ENCODE measurements around the gene SIGLECL1.
"Not testable (repeated sequence)": the region's sequence is repeated elsewhere in the genome, so short reads cannot be mapped to it uniquely, and the experiment has no call there.

Gene SIGLECL1

DNA sequence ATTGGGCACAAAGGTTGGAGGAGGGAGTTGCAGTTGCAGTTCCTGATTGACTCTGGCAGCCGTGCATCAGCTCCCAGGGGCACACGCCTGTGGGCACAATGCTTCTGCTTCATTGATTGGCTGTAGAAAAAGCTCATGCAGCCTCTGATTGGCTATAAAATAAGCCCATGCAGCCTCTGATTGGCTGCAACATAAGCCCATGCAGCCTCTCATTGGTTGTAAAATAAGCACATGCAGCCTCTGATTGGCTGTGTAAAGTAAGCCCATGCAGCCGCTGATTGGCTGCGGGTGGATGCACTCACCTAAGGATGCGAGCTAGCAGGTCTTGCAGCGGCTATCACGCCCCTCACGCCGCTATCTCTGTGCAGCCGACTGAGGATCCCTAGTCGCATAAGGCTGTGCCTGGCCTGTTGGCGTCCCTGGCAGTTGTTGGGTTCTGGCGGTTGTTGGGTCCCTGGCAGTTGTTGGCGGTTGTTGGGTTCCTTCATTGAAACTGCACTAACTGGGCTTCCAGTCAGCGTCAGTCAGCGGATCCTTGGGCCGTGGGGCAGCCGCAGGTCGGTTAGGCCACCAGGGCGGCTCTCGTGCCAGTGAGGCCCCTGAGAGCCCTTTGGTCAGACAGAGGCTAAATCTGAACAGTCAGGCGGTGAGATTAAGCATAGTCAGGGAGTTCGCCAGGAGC lies at the start of gene SIGLECL1:
SIGLECL1 (plus strand) TSS at position 295 of the 682 bp plus-strand sequence. CDS start 12,993 bp downstream, outside the sequence.
- no peak for DNase-seq (ENCODE audit: low read depth in 2 of 2)

- no peak for DNase-seq (ENCODE audit: low read depth in 2 of 2)
Measured at GRCh38 chr19:51201712-51202111, 49.2 kb upstream of the SIGLECL1 start.

GRCh38 chr19:51203916-51204315 lies 47.0 kb upstream of the SIGLECL1 start:
- DNase-seq (ENCODE audit: low read depth in 2 of 2): no peak

GRCh38 chr19:51204321-51204720 lies 46.6 kb upstream of the SIGLECL1 start:
- no peak for DNase-seq (ENCODE audit: low read depth in 2 of 2)

GRCh38 chr19:51207747-51208146 lies 43.1 kb upstream of the SIGLECL1 start:
- DNase-seq (ENCODE audit: low read depth in 2 of 2): no peak

DNA sequence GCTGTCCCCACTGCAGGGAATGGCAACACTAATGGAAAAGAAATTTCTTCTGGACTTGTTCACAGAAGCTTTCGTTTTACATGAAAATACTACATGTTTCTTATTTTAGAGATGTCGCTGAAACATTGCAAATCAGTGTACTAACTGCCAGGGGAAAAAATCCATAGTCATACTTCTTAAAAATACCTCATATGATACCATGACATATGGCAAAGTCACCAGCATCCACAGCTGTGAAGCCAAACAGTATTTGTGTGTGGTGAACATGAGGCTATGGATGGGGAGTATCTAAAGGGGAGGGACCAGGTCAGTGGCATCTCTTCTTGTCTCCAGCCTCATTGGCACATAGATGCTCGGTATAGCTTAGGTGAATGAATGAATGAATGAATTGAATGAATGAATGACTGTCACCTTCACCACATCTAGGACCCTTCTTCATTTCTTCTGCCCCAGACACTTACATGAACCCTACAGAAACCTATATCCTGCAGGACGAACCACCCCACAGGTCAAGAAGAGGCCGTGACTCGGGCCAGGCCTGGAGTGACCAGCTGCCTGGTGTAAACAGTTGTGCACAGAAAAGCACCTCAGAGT lies 40.6 kb upstream of the SIGLECL1 start:
- no peak for DNase-seq (ENCODE audit: low read depth in 2 of 2)

- DNase-seq (ENCODE audit: low read depth in 2 of 2): not testable (repeated sequence)
Measured at GRCh38 chr19:51210874-51211361, 40.0 kb upstream of the SIGLECL1 start.

- no peak for DNase-seq (ENCODE audit: low read depth in 2 of 2)
Measured at GRCh38 chr19:51211833-51212232, 39.0 kb upstream of the SIGLECL1 start.

DNA sequence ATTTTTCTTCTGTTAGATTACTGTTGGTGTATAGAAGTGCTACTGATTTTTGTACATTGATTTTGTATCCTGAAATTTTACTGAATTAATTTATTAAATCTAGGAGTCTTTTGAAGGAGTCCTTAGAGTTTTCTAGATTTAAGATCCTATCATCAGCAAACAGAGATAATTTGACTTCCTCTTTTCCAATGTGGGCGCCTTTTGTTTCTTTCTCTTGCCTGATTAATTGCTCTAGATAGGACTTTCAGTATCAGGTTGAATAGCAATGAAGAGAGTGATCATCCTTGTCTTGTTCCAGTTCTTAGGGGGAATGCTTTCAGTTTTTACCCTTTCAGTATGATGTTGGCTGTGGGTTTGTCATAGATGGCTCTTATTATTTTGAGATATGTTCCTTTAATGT lies 31.6 kb upstream of the SIGLECL1 start:
- no peak for DNase-seq (ENCODE audit: low read depth in 2 of 2)

- no peak for DNase-seq (ENCODE audit: low read depth in 2 of 2)
Measured at GRCh38 chr19:51219971-51220370, 30.9 kb upstream of the SIGLECL1 start.

GRCh38 chr19:51220996-51221395 lies 29.9 kb upstream of the SIGLECL1 start:
- DNase-seq (ENCODE audit: low read depth in 2 of 2): no peak

- DNase-seq (ENCODE audit: low read depth in 2 of 2): no peak
Measured at GRCh38 chr19:51224163-51224641, 26.7 kb upstream of the SIGLECL1 start.

- DNase-seq (ENCODE audit: low read depth in 2 of 2): not testable (repeated sequence)
Measured at GRCh38 chr19:51224898-51225393, 25.9 kb upstream of the SIGLECL1 start, which contains the start of gene CD33. Gene CD33 (plus strand): TSS chr19:51225080. CDS start chr19:51225119, 39 bp downstream.

- DNase-seq (ENCODE audit: low read depth in 2 of 2): no peak
Measured at GRCh38 chr19:51226067-51226466, 24.8 kb upstream of the SIGLECL1 start.

- no peak for DNase-seq (ENCODE audit: low read depth in 2 of 2)
Measured at GRCh38 chr19:51227326-51227725, 23.6 kb upstream of the SIGLECL1 start.

GRCh38 chr19:51227966-51228365 lies 22.9 kb upstream of the SIGLECL1 start:
- DNase-seq (ENCODE audit: low read depth in 2 of 2): no peak

DNA sequence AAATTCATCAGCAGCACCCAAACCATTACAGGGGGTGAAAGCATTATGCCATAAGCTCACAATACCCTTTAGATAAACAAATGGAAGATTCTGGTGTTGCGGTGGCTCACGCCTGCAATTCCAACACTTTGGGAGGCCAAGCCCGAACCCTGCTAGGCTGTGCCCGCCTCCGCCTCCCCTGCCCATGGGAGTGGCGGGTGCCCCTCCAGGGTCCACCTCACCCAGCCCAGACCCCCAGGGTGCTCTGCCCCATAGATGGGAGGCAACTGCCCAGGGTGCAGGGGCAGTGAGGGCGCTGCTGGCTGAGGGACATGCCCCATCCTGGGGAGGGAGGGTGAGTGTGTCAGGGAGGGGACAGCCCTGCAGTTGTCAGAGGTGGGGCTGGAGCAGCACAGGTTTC lies 10.0 kb upstream of the SIGLECL1 start:
- no peak for DNase-seq (ENCODE audit: low read depth in 2 of 2)

DNA sequence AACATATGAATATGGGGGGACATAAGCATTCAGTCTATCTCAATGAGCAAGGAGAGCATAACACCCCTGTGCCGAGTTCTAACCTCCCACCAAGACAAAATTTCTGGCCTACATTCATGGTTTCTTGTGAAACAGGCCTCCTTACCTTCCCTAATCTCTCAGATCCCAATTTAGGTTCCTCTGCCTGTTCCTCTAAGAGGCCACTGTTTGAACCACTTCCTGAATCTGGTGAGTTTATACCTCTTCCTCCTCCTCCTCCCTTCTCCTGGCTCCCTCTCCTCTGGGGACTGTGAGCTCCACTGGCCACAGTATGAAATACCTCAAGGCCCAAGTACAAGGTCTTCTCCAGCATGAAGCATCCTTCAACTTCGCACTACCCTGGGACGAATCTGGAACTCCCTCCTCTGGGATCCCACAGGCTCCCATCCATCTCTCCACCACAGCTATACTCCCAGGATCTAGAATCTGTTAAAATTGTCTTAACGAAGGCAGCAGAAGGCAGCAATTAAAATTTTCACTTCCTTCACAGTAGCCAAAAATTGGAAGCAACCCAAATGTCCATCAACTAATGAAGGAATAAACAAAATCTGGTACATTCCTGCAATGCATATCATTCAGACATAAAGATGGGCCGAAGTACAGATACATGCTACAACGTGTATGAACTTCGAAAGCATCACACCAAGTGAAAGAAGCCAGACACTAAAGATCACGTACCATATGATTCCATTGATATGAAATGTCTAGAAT lies 7.8 kb upstream of the SIGLECL1 start:
- no peak for DNase-seq (ENCODE audit: low read depth in 2 of 2)

DNA sequence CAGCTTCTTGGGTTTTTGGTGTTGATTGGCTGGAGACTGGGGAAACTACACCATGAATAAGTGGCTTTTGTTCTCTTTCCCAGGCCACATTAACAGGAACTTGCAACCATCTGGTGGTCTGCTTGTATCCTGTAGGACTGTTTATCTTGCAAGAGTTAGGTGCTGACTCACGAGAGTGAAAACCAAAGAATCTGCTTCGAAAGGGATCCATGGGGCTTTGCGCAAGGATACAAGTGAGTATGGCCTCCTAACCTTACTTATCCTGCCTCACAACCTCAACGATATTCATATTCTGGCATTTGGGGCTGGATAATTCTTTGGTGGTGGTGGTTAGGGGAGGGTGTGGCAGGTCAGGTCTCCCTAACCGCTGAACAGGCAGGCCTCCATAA lies 4.7 kb upstream of the SIGLECL1 start:
- DNase-seq (ENCODE audit: low read depth in 2 of 2): no peak

DNA sequence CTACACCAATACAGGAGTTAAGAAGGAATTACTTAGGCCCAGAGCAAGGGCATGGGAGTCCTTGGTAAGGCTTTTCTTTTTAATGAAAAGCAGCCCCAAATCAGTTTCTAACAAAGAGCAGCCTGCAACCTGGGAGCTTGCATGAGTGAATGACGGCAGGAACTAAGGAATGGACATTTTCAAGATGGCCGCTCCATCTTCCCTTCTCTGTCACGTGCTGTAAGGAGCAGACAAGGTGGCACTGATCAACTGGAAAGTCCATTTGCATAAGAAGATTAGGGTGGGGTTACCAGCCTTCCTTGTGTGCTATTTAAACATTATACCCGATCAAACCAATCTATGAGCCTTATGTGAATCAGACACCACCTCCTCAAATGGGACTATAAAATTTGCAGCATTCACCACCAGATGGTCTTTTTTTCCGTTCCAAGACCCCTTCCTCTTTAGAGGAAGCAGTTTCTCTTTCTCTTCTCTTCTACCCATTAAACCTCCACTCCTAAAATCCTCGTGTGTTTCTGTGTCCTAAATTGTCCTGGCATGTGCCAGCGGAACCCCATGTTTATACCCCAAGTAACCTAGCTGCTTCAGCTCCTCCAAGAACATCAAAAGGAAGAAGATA lies 2.8 kb upstream of the SIGLECL1 start:
- DNase-seq (ENCODE audit: low read depth in 2 of 2): no peak

- DNase-seq (ENCODE audit: low read depth in 2 of 2): no peak
Measured at GRCh38 chr19:51251468-51251820, 564 bp downstream of the SIGLECL1 start.

All from stimulated activated CD8-positive, alpha-beta memory T cell treated with anti-CD3 and anti-CD28 coated beads, Interleukin-15, amount 100 ng/mL, for 4 hours (primary cell).